A673 (cell line): ENCODE measurements around the gene CFAP210.

Experiments used
- CTCF ChIP-seq: fragments of 300-800, 200-600 bp; sonication (generic); conservative IDR thresholded peaks from 2 replicates; pipeline ENCODE4 v1.5.1; 2017; ENCODE audit warnings: low read depth, mild to moderate bottlenecking, antibody characterized with exemption, low read length, moderate library complexity, mixed read lengths
- EZH2 ChIP-seq: fragments of 200-600 bp; sonication (generic); IDR thresholded peaks from 2 replicates; pipeline ENCODE4 v1.6.1; 2017; ENCODE audit warnings: borderline replicate concordance, low read depth, mild to moderate bottlenecking, mixed read lengths, antibody characterized with exemption, low read length; ENCODE audit not compliant: poor library complexity, severe bottlenecking

- TF ChIP-seq EZH2: no peak
- no peak for TF ChIP-seq CTCF
Observed at GRCh38 chr2:169718930-169719504, 24.8 kb upstream of the CFAP210 start.
